Uterus (tissue), 4 donors: ENCODE results near the gene FAM234A. TPM values are rescaled to one million over a fixed set of nuclear protein-coding genes. Genes with fewer than 3 reads are reported as not detected.

Source experiments
- DNase-seq, 2 donors: peaks; one replicate each; pipeline ENCODE4 v3.0.0-alpha.2; 2019 to 2020
- H3K27ac ChIP-seq, 2 donors: fragments of 200-600 bp; sonication (generic); 1 replicate in 1 of 2; 2 replicates in 1 of 2; pipeline ENCODE4 v1.5.1; 2016 to 2018
- H3K27me3 ChIP-seq, 2 donors: fragments of 200-600 bp; sonication (generic); one replicate each; pipeline ENCODE4 v1.5.1; 2018 to 2019; ENCODE audit warnings: control low read depth in 1 of 2
- H3K36me3 ChIP-seq, 2 donors: fragments of 200-600 bp; sonication (generic); one replicate each; pipeline ENCODE4 v1.5.1; 2019; ENCODE audit warnings: control low read depth in 1 of 2
- H3K4me1 ChIP-seq, 2 donors: fragments of 200-600 bp; sonication (generic); one replicate each; pipeline ENCODE4 v1.5.1; 2018 to 2019; ENCODE audit warnings: control low read depth in 1 of 2
- H3K4me3 ChIP-seq, 2 donors: fragments of 200-600 bp; sonication (generic); 1 replicate in 1 of 2; 2 replicates in 1 of 2; pipeline ENCODE4 v1.5.1; 2018 to 2019; ENCODE audit warnings: mild to moderate bottlenecking in 1 of 2
- H3K9me3 ChIP-seq, 2 donors: fragments of 200-600 bp; sonication (generic); one replicate each; pipeline ENCODE4 v1.5.1; 2019; ENCODE audit warnings: control low read depth in 1 of 2
- CTCF ChIP-seq, 4 experiments: fragments of 200-600 bp in 2 of 4; fragments of 450-650 bp in 2 of 4; sonication (generic) in 2 of 4; IDR thresholded peaks; one replicate each; pipeline ENCODE4 v1.5.1; 2016 to 2019; ENCODE audit warnings: antibody characterized with exemption in 4 of 4, mild to moderate bottlenecking in 2 of 4, moderate library complexity in 1 of 4
- POLR2A ChIP-seq, 2 donors: fragments of 450-650 bp; IDR thresholded peaks; one replicate each; pipeline ENCODE4 v1.6.1; 2016; ENCODE audit warnings: antibody characterized with exemption in 2 of 2, mild to moderate bottlenecking in 1 of 2, moderate library complexity in 1 of 2
- intact Hi-C: fragments of 100-400 bp; cut with DNase I; formaldehyde crosslinking; loops from one replicate; pipeline ENCODE4 v1.15.1; 2023; ENCODE audit warnings: low total_unique reads
- total RNA-seq, 4 donors: library from RNA; depleted of rRNA in 3 of 4; stranded (reverse); fragments of >200 nt in 3 of 4; gene quantifications; one replicate each; pipeline versions ENCODE4 v1.1.0 to v1.2.4, GENCODE V29; 2014 to 2023
- donor health status: DM: yes; HTN: yes; CAD: no.

The FAM234A gene
- total RNA-seq, 4 donors from 2014 or later, result 5.6 to 65.5 (median 30.1) TPM

- H3K4me1 ChIP-seq, result no peaks in the 10 kb centered on the region
- intact Hi-C loops, result no loop called here
- H3K36me3 ChIP-seq, result no peaks in the 10 kb centered on the region
- TF ChIP-seq POLR2A (IDR thresholded peaks at IDR 0.05) (no peak), CTCF (IDR thresholded peaks at IDR 0.05) (no peak)
- H3K27me3 ChIP-seq, result no peaks in the 10 kb centered on the region
- no peak overlapping the region for H3K4me3 ChIP-seq
- DNase-seq, result no peak
- H3K9me3 ChIP-seq, result no peaks in the 10 kb centered on the region
- H3K27ac ChIP-seq, result no peak overlapping the region
Measured at GRCh38 chr16:314795-315299, 80.2 kb downstream of the FAM234A start.

Other genes with a start within 250 kb of the FAM234A start
- gene POLR3K, start 181.2 kb upstream of the FAM234A start, total RNA-seq, result 10 to 100 TPM in 1 of 4 donors, 1 to 10 TPM in 2, under 1 TPM in 1; 0.51 to 12.3 (median 4.0) TPM
- 10 to 100 TPM in 3 of 4 donors, 1 to 10 TPM in 1; 8.0 to 38.4 (median 21.6) TPM for gene SNRNP25, start 181.0 kb upstream of the FAM234A start, total RNA-seq
- 10 to 100 TPM; 14.7 to 79.0 (median 31.1) TPM for gene RHBDF1, start 162.2 kb upstream of the FAM234A start, total RNA-seq
- gene MPG, start 156.6 kb upstream of the FAM234A start, total RNA-seq, result 100 to 1,000 TPM in 1 of 4 donors, 10 to 100 TPM in 3; 35.7 to 305 (median 63.7) TPM
- gene NPRL3, start 96.1 kb upstream of the FAM234A start, total RNA-seq, result 10 to 100 TPM; 13.9 to 34.8 (median 18.7) TPM
- under 1 TPM in 1 of 4 donors, not detected in 3; 0.76 TPM for gene HBZ, start 82.2 kb upstream of the FAM234A start, total RNA-seq
- 1 to 10 TPM in 1 of 4 donors, not detected in 3; 1.4 TPM for gene HBM, start 68.8 kb upstream of the FAM234A start, total RNA-seq
- gene HBA2, start 61.9 kb upstream of the FAM234A start, total RNA-seq, result 100 to 1,000 TPM in 3 of 4 donors, 10 to 100 TPM in 1; 52.8 to 638 (median 317) TPM
- gene HBA1, start 58.1 kb upstream of the FAM234A start, total RNA-seq, result 100 to 1,000 TPM in 3 of 4 donors, 10 to 100 TPM in 1; 42.0 to 398 (median 263) TPM
- 1 to 10 TPM in 1 of 4 donors, not detected in 3; 4.1 TPM for gene HBQ1, start 54.4 kb upstream of the FAM234A start, total RNA-seq
- gene LUC7L, start 5.4 kb upstream of the FAM234A start, total RNA-seq, result 100 to 1,000 TPM in 2 of 4 donors, 10 to 100 TPM in 2; 47.6 to 118 (median 93.9) TPM
- gene RGS11, start 41.1 kb downstream of the FAM234A start, total RNA-seq, result 1 to 10 TPM in 3 of 4 donors, not detected in 1; 1.1 to 2.4 (median 2.3) TPM
- gene ARHGDIG, start 45.8 kb downstream of the FAM234A start, total RNA-seq, result 1 to 10 TPM in 1 of 4 donors, not detected in 3; 2.1 TPM
- gene PDIA2, start 48.3 kb downstream of the FAM234A start, total RNA-seq, result under 1 TPM in 1 of 4 donors, not detected in 3; 0.97 TPM
- 10 to 100 TPM in 3 of 4 donors, 1 to 10 TPM in 1; 6.2 to 23.6 (median 19.9) TPM for gene AXIN1, start 117.9 kb downstream of the FAM234A start, total RNA-seq
- 10 to 100 TPM; 32.4 to 97.3 (median 50.1) TPM for gene MRPL28, start 135.7 kb downstream of the FAM234A start, total RNA-seq
- 10 to 100 TPM; 10.6 to 36.2 (median 12.8) TPM for gene PGAP6, start 147.2 kb downstream of the FAM234A start, total RNA-seq
- 10 to 100 TPM; 37.3 to 77.6 (median 62.2) TPM for gene NME4, start 162.4 kb downstream of the FAM234A start, total RNA-seq
- 100 to 1,000 TPM in 1 of 4 donors, 10 to 100 TPM in 3; 10.6 to 106 (median 31.9) TPM for gene DECR2, start 167.1 kb downstream of the FAM234A start, total RNA-seq
- gene RAB11FIP3, start 190.8 kb downstream of the FAM234A start, total RNA-seq, result 10 to 100 TPM; 10.5 to 75.0 (median 49.4) TPM